Mucosa of stomach (tissue), 1 donor: Measurements from ENCODE around the gene PPM1H.

Experiments
- H3K27me3 ChIP-seq: one replicate; pipeline ENCODE4 v1.7.0; 2013; ENCODE audit warnings: mild to moderate bottlenecking, low read length; ENCODE audit not compliant: control insufficient read depth, insufficient read depth
- H3K36me3 ChIP-seq: one replicate; pipeline ENCODE4 v1.7.0; 2013; ENCODE audit warnings: low read length; ENCODE audit not compliant: control insufficient read depth, insufficient read depth
- H3K4me1 ChIP-seq: one replicate; pipeline ENCODE4 v1.7.0; 2013; ENCODE audit warnings: mild to moderate bottlenecking, low read length; ENCODE audit not compliant: control insufficient read depth, insufficient read depth
- H3K4me3 ChIP-seq: one replicate; pipeline ENCODE4 v1.7.0; 2013; ENCODE audit warnings: low read length
- H3K9ac ChIP-seq: one replicate; pipeline ENCODE4 v1.7.0; 2013; ENCODE audit warnings: mild to moderate bottlenecking, low read length, moderate library complexity
- H3K9me3 ChIP-seq: one replicate; pipeline ENCODE4 v1.7.0; 2013; ENCODE audit warnings: mild to moderate bottlenecking, low read length, moderate library complexity; ENCODE audit not compliant: control insufficient read depth
- donor health status: Pancreatic carcinoma.

Gene PPM1H

DNA sequence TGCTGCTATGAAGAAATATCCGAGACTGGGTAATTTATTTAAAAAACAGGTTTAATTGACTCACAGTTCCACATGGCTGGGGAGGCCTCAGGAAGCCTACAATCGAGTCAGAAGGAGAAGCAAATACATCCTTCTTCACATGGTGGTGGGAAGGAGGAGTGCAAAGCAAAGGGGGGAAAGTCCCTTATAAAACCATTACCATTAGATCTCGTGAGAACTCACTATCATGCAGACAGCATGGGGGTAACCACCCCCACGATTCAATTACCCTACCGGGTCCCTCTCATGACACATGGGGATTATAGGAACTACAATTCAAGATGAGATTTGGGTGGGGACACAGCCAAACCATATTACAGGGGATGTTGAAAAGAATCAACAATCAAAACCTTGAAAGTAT is 74.9 kb downstream of the PPM1H start:
- Histone ChIP-seq H3K9ac (no peak overlapping the region), H3K4me3 (no peak overlapping the region), H3K9me3 (no peaks in the 10 kb centered on the region), H3K36me3 (no peaks in the 10 kb centered on the region), H3K27me3 (no peaks in the 10 kb centered on the region), H3K4me1 (no peaks in the 10 kb centered on the region)

DNA sequence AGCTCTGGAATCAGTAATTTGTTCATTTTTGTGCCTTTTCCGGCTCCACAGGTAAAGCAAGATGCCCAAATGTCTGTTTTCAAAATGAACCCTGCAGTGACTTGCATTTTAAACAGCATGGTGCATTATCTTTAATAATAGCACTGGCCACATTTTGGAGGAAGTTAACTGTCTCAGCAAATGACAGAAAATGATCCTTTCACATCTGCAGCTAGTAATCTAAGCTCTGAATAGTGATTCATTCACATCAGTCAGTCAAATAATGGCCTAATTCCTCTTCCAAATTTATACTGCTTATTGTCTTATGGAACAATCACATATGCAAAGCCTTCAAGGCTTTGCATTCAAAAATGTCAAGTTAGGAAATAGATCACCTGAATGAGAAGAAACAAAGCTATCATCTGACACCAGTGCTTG is 75.6 kb downstream of the PPM1H start:
- H3K4me1 ChIP-seq: no peaks in the 10 kb centered on the region
- no peak overlapping the region for H3K4me3 ChIP-seq
- no peaks in the 10 kb centered on the region for H3K9me3 ChIP-seq
- no peaks in the 10 kb centered on the region for H3K36me3 ChIP-seq
- H3K9ac ChIP-seq: no peak overlapping the region
- H3K27me3 ChIP-seq: no peaks in the 10 kb centered on the region

DNA sequence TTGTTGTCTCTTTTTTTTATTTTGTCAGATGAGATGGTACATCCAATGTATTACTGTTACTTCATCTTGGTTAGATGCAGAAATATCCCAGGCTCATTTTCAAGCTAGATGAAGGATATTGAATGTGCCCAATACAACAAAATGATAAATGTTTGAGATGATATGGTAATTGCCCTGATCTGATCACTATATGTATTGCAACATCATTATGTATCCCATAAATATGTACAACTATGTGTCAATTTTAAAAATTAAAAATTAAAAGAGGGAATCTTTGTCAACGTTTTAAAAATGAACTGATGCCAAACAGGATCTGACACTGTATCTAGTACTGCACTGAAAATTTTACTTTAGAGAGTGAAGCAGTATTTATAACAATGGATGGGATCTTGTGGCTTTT is 78.5 kb downstream of the PPM1H start:
- H3K36me3 ChIP-seq: no peaks in the 10 kb centered on the region
- H3K4me3 ChIP-seq: no peak overlapping the region
- H3K27me3 ChIP-seq: no peaks in the 10 kb centered on the region
- no peaks in the 10 kb centered on the region for H3K4me1 ChIP-seq
- no peaks in the 10 kb centered on the region for H3K9me3 ChIP-seq
- no peak overlapping the region for H3K9ac ChIP-seq

DNA sequence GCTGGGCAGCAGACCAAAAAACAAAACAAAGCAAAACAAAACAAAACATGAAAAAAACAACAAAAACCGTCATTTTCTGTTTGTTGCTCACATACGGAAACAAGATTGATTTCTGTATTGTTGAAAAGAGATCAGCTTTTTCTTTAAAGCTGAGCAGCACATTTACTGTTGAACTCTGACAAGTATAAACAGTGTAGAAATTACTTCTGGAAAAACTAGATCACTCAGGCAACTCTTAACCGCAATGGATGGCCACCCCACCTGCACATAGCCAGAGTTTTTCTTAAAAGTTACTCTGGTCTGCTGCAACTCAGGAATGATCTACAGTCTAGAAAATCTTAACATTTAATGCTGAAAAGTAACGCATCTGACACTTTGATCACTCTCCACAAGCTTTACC is 80.9 kb downstream of the PPM1H start:
- Histone ChIP-seq H3K9ac (no peak overlapping the region), H3K36me3 (no peaks in the 10 kb centered on the region), H3K4me3 (no peak overlapping the region), H3K4me1 (no peaks in the 10 kb centered on the region), H3K9me3 (no peaks in the 10 kb centered on the region), H3K27me3 (no peaks in the 10 kb centered on the region)

DNA sequence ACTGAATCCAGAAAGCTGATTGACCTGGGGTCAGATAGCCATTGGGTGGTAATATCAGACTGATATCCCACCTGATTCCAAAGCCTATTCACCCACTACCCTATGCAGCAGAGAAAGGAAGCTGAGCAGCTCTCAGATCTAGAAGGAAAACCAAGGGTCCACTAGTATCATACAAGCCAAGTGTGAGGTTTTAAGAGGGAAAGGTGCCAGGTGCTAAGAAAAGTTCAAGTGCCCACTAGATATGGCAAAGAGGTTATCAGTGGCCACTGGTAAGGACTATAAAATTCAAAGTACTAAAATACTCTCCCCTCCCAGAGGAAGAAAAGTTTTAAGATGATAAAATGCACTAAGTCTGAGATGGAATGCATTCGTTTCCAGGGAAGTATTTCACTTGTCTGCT is 85.6 kb downstream of the PPM1H start:
- Histone ChIP-seq H3K4me3 (no peak overlapping the region), H3K9ac (no peak overlapping the region), H3K36me3 (no peaks in the 10 kb centered on the region), H3K27me3 (no peaks in the 10 kb centered on the region), H3K4me1 (no peaks in the 10 kb centered on the region), H3K9me3 (no peaks in the 10 kb centered on the region)

DNA sequence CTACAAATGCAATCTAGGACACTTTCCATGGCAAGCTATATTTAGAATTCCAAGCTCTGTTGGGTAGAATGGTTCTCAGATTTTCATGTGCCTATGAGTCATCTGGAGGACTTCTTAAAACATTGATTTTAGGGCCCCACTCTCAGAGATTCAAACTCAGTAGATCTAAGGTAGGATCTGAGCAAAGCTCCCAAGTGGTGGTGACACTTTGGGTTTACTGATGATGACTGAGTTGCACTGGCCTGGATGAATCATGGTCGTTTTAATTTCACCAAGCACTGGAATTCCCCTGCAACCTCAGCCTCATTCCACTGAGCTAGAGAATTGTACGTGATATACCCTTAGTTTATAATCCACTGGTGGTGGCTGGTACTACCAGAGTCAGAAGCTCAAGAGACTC is 86.5 kb downstream of the PPM1H start:
- Histone ChIP-seq H3K36me3 (no peaks in the 10 kb centered on the region), H3K9me3 (no peaks in the 10 kb centered on the region), H3K4me3 (no peak overlapping the region), H3K9ac (no peak overlapping the region), H3K4me1 (peaks cover 8% of the 10 kb centered on the region), H3K27me3 (no peaks in the 10 kb centered on the region)

DNA sequence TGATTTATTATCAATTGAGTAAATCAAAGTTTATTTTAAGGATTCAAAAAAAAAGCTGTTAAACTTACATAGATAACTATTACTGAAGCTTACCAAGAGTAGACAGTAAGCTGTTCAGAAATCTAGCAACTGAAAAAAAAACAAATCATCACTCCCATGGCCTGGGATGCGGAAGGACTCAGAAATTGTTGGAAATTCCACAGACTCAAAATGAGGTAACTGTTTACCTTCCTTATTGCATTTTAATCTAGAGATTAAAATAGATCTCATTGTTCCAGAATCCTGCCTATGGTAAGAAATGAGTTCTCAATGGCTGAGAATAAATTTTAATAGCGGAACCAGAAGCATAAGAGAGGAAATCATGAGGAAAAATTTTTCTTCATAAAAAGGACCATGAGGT is 87.2 kb downstream of the PPM1H start:
- no peak overlapping the region for H3K9ac ChIP-seq
- no peaks in the 10 kb centered on the region for H3K9me3 ChIP-seq
- H3K4me3 ChIP-seq: no peak overlapping the region
- H3K4me1 ChIP-seq: peaks cover 9% of the 10 kb centered on the region
- no peaks in the 10 kb centered on the region for H3K27me3 ChIP-seq
- no peaks in the 10 kb centered on the region for H3K36me3 ChIP-seq

DNA sequence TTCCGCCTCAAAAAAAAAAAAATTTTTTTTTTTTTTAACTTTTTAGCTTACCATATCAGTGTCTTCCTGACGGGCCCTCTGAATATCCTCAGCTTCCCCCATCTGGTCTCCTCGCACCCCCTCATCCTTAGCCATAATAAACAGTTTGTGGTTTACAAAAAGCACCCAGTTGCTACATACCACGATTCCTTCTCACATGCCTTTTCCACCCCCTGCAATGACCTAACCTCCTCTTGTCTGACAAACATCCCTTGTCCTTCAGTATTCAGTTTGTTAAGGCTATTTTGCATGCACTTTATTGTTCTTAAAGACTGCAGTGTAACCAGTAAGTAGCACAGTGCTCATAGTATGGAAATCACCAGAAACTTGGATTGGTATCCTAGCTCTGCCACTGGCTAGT is 88.5 kb downstream of the PPM1H start:
- no peaks in the 10 kb centered on the region for H3K9me3 ChIP-seq
- no peaks in the 10 kb centered on the region for H3K27me3 ChIP-seq
- no peak overlapping the region for H3K9ac ChIP-seq
- H3K4me1 ChIP-seq: peaks cover 13% of the 10 kb centered on the region
- H3K36me3 ChIP-seq: no peaks in the 10 kb centered on the region
- H3K4me3 ChIP-seq: no peak overlapping the region

DNA sequence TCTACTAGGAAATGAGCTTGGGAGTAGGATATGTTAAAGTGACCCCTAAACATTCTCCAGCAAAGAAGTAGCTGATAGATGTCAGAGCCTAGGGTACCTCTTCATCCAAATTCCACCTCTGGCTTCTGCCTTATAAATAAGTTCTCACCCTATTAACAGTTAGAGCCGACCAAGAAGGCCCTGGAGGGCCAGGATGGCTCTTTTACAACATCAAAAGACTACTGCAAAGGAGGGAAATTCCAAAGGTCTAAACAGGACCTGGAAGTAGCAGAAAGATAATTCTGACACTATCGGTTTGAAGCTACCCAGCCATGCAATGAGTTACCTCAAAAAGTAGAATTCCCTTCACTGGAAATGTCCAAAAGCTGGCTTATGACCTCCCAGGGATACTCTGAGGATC is 90.0 kb downstream of the PPM1H start:
- peaks cover 13% of the 10 kb centered on the region for H3K4me1 ChIP-seq
- no peaks in the 10 kb centered on the region for H3K27me3 ChIP-seq
- no peaks in the 10 kb centered on the region for H3K9me3 ChIP-seq
- no peak overlapping the region for H3K4me3 ChIP-seq
- H3K36me3 ChIP-seq: no peaks in the 10 kb centered on the region
- no peak overlapping the region for H3K9ac ChIP-seq

DNA sequence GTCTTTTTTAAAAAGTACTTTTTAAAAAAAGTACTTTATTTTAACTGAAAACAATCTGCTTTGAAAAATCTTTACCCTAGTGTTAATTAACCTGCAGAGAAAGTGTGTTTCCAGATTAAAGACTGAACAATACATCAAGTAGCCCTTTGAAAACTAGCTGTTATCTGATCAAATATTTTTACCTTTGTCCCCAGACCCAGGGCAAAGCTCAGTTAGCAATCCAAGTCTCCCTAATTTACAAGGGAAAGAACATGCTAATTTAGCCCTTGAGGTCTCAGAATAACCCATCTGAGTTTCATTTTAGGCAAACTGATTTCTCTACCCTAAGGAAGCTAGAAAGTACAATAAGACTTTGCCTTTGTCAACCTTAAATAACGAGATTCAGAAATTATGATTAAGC is 91.2 kb downstream of the PPM1H start:
- H3K27me3 ChIP-seq: no peaks in the 10 kb centered on the region
- no peaks in the 10 kb centered on the region for H3K9me3 ChIP-seq
- no peak overlapping the region for H3K4me3 ChIP-seq
- H3K9ac ChIP-seq: no peak overlapping the region
- H3K36me3 ChIP-seq: no peaks in the 10 kb centered on the region
- peaks cover 13% of the 10 kb centered on the region for H3K4me1 ChIP-seq

DNA sequence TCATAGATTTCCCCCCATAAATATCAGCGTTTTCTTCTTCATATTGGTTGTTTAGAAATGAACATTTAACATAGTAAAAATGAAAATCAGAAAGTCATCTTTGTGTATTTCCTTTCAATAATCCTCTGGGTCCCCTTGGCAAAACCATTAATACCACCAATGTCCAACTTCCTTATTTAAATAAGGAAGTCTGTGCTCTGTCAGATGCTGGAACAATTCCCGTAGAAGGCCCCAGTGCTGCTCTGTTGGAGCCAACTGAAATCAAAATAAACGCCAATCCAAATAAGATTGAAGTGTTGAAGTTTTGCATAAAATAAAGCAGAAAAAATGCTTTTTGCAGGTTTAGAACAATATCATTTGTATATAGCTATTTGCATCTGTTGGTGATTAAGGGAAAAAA is 93.1 kb downstream of the PPM1H start:
- Histone ChIP-seq H3K27me3 (no peaks in the 10 kb centered on the region), H3K4me3 (no peak overlapping the region), H3K36me3 (no peaks in the 10 kb centered on the region), H3K9ac (no peak overlapping the region), H3K4me1 (peaks cover 13% of the 10 kb centered on the region), H3K9me3 (no peaks in the 10 kb centered on the region)

DNA sequence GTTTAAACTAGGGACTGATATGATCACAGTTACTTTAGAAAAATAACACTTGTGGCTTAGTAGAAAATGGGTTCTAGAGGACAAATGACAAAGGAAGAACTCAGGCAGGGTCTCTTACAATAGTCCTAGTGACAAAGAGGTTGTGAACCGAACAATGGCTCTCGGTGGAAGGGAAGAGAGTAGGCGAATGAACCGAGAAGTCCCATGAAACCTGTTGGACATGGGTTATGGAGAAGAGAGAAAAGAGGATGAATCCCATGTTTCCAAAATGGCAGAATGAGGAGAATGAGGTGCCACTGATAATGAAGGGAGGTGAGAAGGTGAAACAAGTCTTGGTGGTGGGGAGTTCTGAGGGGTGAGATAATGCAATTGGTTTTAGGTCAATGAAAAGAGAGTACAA is 94.1 kb downstream of the PPM1H start:
- Histone ChIP-seq H3K27me3 (no peaks in the 10 kb centered on the region), H3K4me3 (no peak overlapping the region), H3K4me1 (peaks cover 13% of the 10 kb centered on the region), H3K9ac (no peak overlapping the region), H3K9me3 (no peaks in the 10 kb centered on the region), H3K36me3 (no peaks in the 10 kb centered on the region)

DNA sequence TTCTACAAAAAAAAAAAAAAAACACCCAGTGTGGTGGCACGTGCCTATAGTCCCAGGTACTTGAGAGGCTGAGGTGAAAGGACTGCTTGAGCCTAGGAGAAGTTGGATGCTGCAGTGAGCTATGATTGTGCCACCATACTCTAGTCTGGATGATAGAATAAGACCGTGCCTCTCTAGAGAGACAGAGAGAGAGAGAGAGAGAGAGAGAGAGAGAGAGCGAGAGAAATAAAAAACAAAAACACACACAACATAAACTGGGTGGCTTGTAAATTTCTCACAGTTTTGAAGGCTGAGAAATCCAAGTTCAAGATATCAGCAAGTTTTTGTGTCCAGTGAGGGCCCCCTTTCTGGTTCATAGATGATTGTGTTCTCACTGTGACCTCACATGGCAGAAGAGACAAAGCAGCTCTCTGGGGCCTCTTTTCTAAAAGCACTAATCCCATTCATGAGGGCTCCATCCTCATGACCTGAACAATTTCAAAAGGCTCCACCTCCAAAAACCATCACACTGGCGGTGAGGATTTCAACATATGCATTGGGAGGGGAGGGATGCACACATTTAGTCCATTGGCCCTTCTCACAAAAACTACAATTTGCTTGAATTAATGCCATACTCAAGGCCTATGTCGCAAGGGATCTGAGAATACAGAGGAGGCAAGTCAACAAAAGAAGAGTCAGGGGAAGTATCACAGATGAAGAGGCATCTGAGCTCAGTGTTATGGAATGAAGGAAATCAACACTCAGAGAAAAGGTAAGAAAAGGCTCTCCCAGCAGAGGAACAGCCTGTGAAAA is 94.9 kb downstream of the PPM1H start:
- Histone ChIP-seq H3K27me3 (no peaks in the 10 kb centered on the region), H3K4me3 (no peak overlapping the region), H3K36me3 (no peaks in the 10 kb centered on the region), H3K9me3 (no peaks in the 10 kb centered on the region), H3K4me1 (peaks cover 13% of the 10 kb centered on the region), H3K9ac (no peak overlapping the region)
